Caco-2 (cell line): ENCODE results near the gene HES7. TPM values are rescaled to one million over a fixed set of nuclear protein-coding genes. Genes with fewer than 3 reads are reported as not detected.
A peak's percentile ranks its signal among the peaks of the same experiment; 100 is the strongest.

Experiments used
- BruUV-seq: library from RNA; stranded (reverse); fragments of 400-500 nt; replicated peaks from 2 replicates; lab custom pipeline; 2021; lab: Mats Ljungman, UMichigan
- CTCF ChIA-PET: fragments of 300-600 bp; sonication (Branson Sonifier 250); formaldehyde crosslinking; loops from one replicate; lab custom pipeline; 2022; ENCODE audit warnings: antibody characterized with exemption; lab: Charles Lee
- POLR2A ChIA-PET: fragments of 300-600 bp; sonication (Branson Sonifier 250); formaldehyde crosslinking; loops from one replicate; lab custom pipeline; 2022; ENCODE audit warnings: antibody characterized with exemption; lab: Charles Lee
- DNase-seq, 2 experiments: peaks; one replicate each; pipeline versions ENCODE4 v3.0.0 to v3.0.0-alpha.2; 2020 to 2022
- H3K27me3 ChIP-seq: replicated peaks from 2 replicates; pipeline ENCODE4 v1.6.0; 2011; ENCODE audit warnings: low read length; ENCODE audit not compliant: control insufficient read depth, insufficient read depth
- H3K36me3 ChIP-seq: 2 replicates; pipeline ENCODE4 v1.5.1; 2011; ENCODE audit warnings: low read length; ENCODE audit not compliant: control insufficient read depth, insufficient read depth
- H3K4me1 ChIP-seq: fragments of 250-450 bp; sonication (Bioruptor Pico); 2 replicates; pipeline ENCODE4 v1.5.1; 2020; ENCODE audit warnings: mild to moderate bottlenecking
- H3K4me3 ChIP-seq: 2 replicates; pipeline ENCODE4 v1.5.1; 2011; ENCODE audit warnings: low read depth, mild to moderate bottlenecking, control low read depth, low read length
- H3K9me3 ChIP-seq: fragments of 250-450 bp; sonication (Bioruptor Pico); 2 replicates; pipeline ENCODE4 v1.5.1; 2020; ENCODE audit warnings: mild to moderate bottlenecking, moderate library complexity
- H3K27ac Mint-ChIP-seq: one replicate; pipeline ENCODE4 v1.8.0; 2022; ENCODE audit warnings: mixed read lengths; ENCODE audit not compliant: unreplicated experiment
- H3K27me3 Mint-ChIP-seq: one replicate; pipeline ENCODE4 v1.8.0; 2022; ENCODE audit warnings: mixed read lengths; ENCODE audit not compliant: insufficient read depth, unreplicated experiment
- H3K36me3 Mint-ChIP-seq: one replicate; pipeline ENCODE4 v1.8.0; 2022; ENCODE audit warnings: mild to moderate bottlenecking, mixed read lengths; ENCODE audit not compliant: insufficient read depth, unreplicated experiment
- H3K4me1 Mint-ChIP-seq: one replicate; pipeline ENCODE4 v1.8.0; 2022; ENCODE audit warnings: low read depth, mixed read lengths; ENCODE audit not compliant: unreplicated experiment
- H3K4me3 Mint-ChIP-seq: one replicate; pipeline ENCODE4 v1.8.0; 2022; ENCODE audit warnings: mild to moderate bottlenecking, moderate library complexity, mixed read lengths; ENCODE audit not compliant: unreplicated experiment
- H3K9me3 Mint-ChIP-seq: one replicate; pipeline ENCODE4 v1.8.0; 2022; ENCODE audit warnings: mixed read lengths; ENCODE audit not compliant: unreplicated experiment
- CTCF ChIP-seq, 2 experiments: fragments of 200-600 bp in 1 of 2; IDR thresholded peaks; 1 replicate in 1 of 2; 2 replicates in 1 of 2; pipeline versions ENCODE4 v1.5.1 to v1.8.0; 2011 to 2022; ENCODE audit warnings: antibody characterized with exemption in 1 of 2, control low read depth in 1 of 2, inconsistent platforms in 1 of 2, low read depth in 1 of 2, low read length in 1 of 2, mild to moderate bottlenecking in 1 of 2, moderate library complexity in 1 of 2; ENCODE audit not compliant: insufficient read depth in 1 of 2, severe bottlenecking in 1 of 2, unreplicated experiment in 1 of 2
- intact Hi-C: fragments of 100-400 bp; cut with micrococcal nuclease; formaldehyde crosslinking; loops from one replicate; pipeline ENCODE4 v1.10.0; 2022; ENCODE audit not compliant: unreplicated experiment
- total RNA-seq: library from RNA; stranded (reverse); gene quantifications from 2 replicates; pipeline ENCODE4 v1.2.3, GENCODE V29; 2022

The HES7 gene
- total RNA-seq, 1 experiment from 2014 or later = not detected

- Histone ChIP-seq H3K27me3 (no peaks in the 10 kb centered on the region), H3K36me3 (no peaks in the 10 kb centered on the region), H3K9me3 (no peaks in the 10 kb centered on the region), H3K4me1 (peaks cover 20% of the 10 kb centered on the region), H3K4me3 (no peak overlapping the region)
- peak; percentile 80 to 86 for DNase-seq
- intact Hi-C loops = loop anchor here (2.0 kb wide), 1 partner anchor 34 kb away; the partner anchor contains the start of gene HES7
- Mint-ChIP-seq H3K36me3 (peaks cover 38% of the 10 kb centered on the region), H3K4me1 (peaks cover 21% of the 10 kb centered on the region), H3K27me3 (no peaks in the 10 kb centered on the region), H3K27ac (peak overlapping the region; percentile 25), H3K9me3 (no peaks in the 10 kb centered on the region), H3K4me3 (no peak overlapping the region)
- ChIA-PET CTCF (no interaction called here), POLR2A (interaction anchor here (1.0 kb wide), 1 partner anchor 15 kb away, joined by 3 read pairs; no protein-coding TSS in a partner anchor)
- TF ChIP-seq CTCF (IDR thresholded peaks at IDR 0.05; ENCODE audit: insufficient read depth in 1 of 2, low read depth in 1 of 2, low read length in 1 of 2, severe bottlenecking in 1 of 2, unreplicated experiment in 1 of 2) = peak; percentile 57 to 61
- BruUV-seq = no TSS peak
Measured at GRCh38 chr17:8158267-8159031, 34.5 kb upstream of the HES7 start.

- POLR2A ChIA-PET = interaction anchor here (0.6 to 1.8 kb wide), 7 partner anchors 17 to 468 kb away, joined by 3 to 23 read pairs (median 4); partner anchors contain the start of gene WRAP53
- BruUV-seq = no TSS peak
- H3K4me3 Mint-ChIP-seq = no peak overlapping the region
- H3K4me1 ChIP-seq = peaks cover 19% of the 10 kb centered on the region
- intact Hi-C loops = loop anchor here (1.0 kb wide), 1 partner anchor 18 kb away; no protein-coding TSS in a partner anchor
- peaks cover 30% of the 10 kb centered on the region for H3K36me3 Mint-ChIP-seq
- H3K27me3 Mint-ChIP-seq = no peaks in the 10 kb centered on the region
- no peaks in the 10 kb centered on the region for H3K27me3 ChIP-seq
- no peak overlapping the region for H3K27ac Mint-ChIP-seq
- TF ChIP-seq CTCF (IDR thresholded peaks at IDR 0.05; ENCODE audit: insufficient read depth in 1 of 2, low read depth in 1 of 2, low read length in 1 of 2, severe bottlenecking in 1 of 2, unreplicated experiment in 1 of 2) = no peak
- no peaks in the 10 kb centered on the region for H3K9me3 ChIP-seq
- CTCF ChIA-PET = interaction anchor here (0.6 to 1.5 kb wide), 10 partner anchors 17 to 139 kb away, joined by 3 to 5 read pairs (median 4); partner anchors contain the start of gene SLC25A35
- no peaks in the 10 kb centered on the region for H3K9me3 Mint-ChIP-seq
- H3K36me3 ChIP-seq = no peaks in the 10 kb centered on the region
- peaks cover 26% of the 10 kb centered on the region for H3K4me1 Mint-ChIP-seq
- DNase-seq = peak; percentile 97 to 99
- H3K4me3 ChIP-seq = peak overlapping the region; percentile 44
Measured at GRCh38 chr17:8156246-8156992, 32.5 kb upstream of the HES7 start.

GRCh38 chr17:8155996-8156245 is 32.0 kb upstream of the HES7 start:
- no peak overlapping the region for H3K4me3 Mint-ChIP-seq
- H3K36me3 Mint-ChIP-seq = peaks cover 25% of the 10 kb centered on the region
- Histone ChIP-seq H3K27me3 (no peaks in the 10 kb centered on the region), H3K4me1 (peaks cover 19% of the 10 kb centered on the region), H3K9me3 (no peaks in the 10 kb centered on the region), H3K4me3 (peak overlapping the region; percentile 44), H3K36me3 (no peaks in the 10 kb centered on the region)
- BruUV-seq = no TSS peak
- peaks cover 26% of the 10 kb centered on the region for H3K4me1 Mint-ChIP-seq
- no peaks in the 10 kb centered on the region for H3K9me3 Mint-ChIP-seq
- H3K27ac Mint-ChIP-seq = no peak overlapping the region
- ChIA-PET POLR2A (interaction anchor here (1.0 to 1.8 kb wide), 3 partner anchors 17 to 99 kb away, joined by 3 to 23 read pairs (median 4); no protein-coding TSS in a partner anchor), CTCF (interaction anchor here (1.5 kb wide), 1 partner anchor 34 kb away, joined by 3 read pairs; no protein-coding TSS in a partner anchor)
- TF ChIP-seq CTCF (IDR thresholded peaks at IDR 0.05; ENCODE audit: insufficient read depth in 1 of 2, low read depth in 1 of 2, low read length in 1 of 2, severe bottlenecking in 1 of 2, unreplicated experiment in 1 of 2) = no peak
- no peaks in the 10 kb centered on the region for H3K27me3 Mint-ChIP-seq
- DNase-seq = no peak
- intact Hi-C loops = loop anchor here (1.0 kb wide), 1 partner anchor 18 kb away; no protein-coding TSS in a partner anchor
